IPS DF 6.9 (cell line): ENCODE results near the gene FN1.
A peak's percentile ranks its signal among the peaks of the same experiment; 100 is the strongest.

Experiments used
- DNase-seq: peaks from one replicate; pipeline ENCODE4 v3.0.0-alpha.2; 2013; ENCODE audit warnings: low read depth, low spot score
- H3K27ac ChIP-seq: one replicate; pipeline ENCODE4 v1.5.1; 2013; ENCODE audit warnings: low read length, control low read depth
- H3K27me3 ChIP-seq: 2 replicates; pipeline ENCODE4 v1.6.1; 2013; ENCODE audit warnings: mild to moderate bottlenecking, low read length; ENCODE audit not compliant: control insufficient read depth, insufficient read depth
- H3K36me3 ChIP-seq: 2 replicates; pipeline ENCODE4 v1.6.1; 2013; ENCODE audit warnings: low read length; ENCODE audit not compliant: control insufficient read depth, insufficient read depth
- H3K4me1 ChIP-seq: 2 replicates; pipeline ENCODE4 v1.6.1; 2013; ENCODE audit warnings: low read length; ENCODE audit not compliant: control insufficient read depth, insufficient read depth
- H3K4me3 ChIP-seq: 2 replicates; pipeline ENCODE4 v1.5.1; 2013; ENCODE audit warnings: mild to moderate bottlenecking, low read length
- H3K9me3 ChIP-seq: 2 replicates; pipeline ENCODE4 v1.6.1; 2013; ENCODE audit warnings: low read length, inconsistent platforms; ENCODE audit not compliant: control insufficient read depth, insufficient read depth
- WGBS: extraction: QIAGEN DNeasy Blood & Tissue Kit; methylation state at CpG from one replicate; pipeline ENCODE4 v1.1.7; 2013; ENCODE audit warnings: mixed read lengths, missing lambda C conversion rate; ENCODE audit not compliant: insufficient read length, insufficient coverage; 5-methylcytosine and 5-hydroxymethylcytosine counted together

The FN1 gene

GRCh38 chr2:215441560-215442400 is 5.9 kb upstream of the FN1 start:
- H3K27me3 ChIP-seq: no peaks in the 10 kb centered on the region
- H3K36me3 ChIP-seq: no peaks in the 10 kb centered on the region
- no CpG with 5 or more reads among the region's 6 CpGs for WGBS
- no peaks in the 10 kb centered on the region for H3K9me3 ChIP-seq
- no peaks in the 10 kb centered on the region for H3K4me1 ChIP-seq
- no peak overlapping the region for H3K4me3 ChIP-seq
- no peak overlapping the region for H3K27ac ChIP-seq
- no peak for DNase-seq

DNA sequence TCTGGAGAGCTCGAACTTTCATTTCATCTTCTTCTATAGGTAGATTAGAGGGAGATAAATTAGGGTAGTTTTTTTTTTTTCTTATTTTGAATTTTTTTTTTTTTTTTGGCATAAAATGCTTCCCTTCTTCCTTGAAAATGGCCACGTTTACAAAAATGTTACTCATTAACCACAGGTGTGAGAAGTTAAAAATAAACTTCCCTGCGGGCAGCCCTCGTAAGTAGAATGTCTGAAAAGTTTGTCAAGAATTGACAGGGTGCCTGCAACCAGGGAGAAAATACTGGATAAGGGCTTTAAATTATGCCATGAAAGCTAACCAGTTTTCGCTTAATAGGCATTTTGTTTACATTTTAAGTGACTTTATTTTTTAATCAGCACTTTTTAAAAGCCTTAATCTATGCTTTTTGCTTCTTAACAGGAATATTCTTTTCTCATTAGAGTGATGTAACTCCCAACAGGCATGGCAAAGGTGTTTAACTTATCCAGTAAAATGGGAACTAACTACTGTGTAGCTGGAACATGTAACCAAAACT is 4.2 kb upstream of the FN1 start:
- Histone ChIP-seq H3K36me3 (no peaks in the 10 kb centered on the region), H3K27me3 (no peaks in the 10 kb centered on the region), H3K27ac (no peak overlapping the region), H3K4me1 (no peaks in the 10 kb centered on the region), H3K9me3 (no peaks in the 10 kb centered on the region), H3K4me3 (no peak overlapping the region)
- no peak for DNase-seq
- WGBS: no CpG with 5 or more reads among the region's 5 CpGs

DNA sequence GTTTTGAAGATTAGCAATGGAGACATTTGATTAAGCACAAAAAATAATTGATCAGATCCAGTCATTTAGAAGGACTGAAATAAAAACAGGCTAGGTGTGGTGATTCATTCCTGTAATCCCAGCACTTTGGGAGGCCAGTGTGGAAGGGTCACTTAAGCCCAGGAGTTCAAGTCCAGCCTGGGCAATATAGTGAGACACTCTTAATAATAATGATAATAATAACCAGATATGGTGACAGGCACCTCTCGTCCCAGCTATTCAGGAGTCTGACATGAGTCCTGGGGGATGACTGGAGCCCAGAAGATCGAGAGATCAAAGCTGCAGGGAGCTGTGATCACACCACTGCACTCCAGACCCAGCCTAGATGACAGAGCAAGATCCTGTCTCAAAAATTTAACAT is 3.5 kb upstream of the FN1 start:
- Histone ChIP-seq H3K4me1 (no peaks in the 10 kb centered on the region), H3K27me3 (no peaks in the 10 kb centered on the region), H3K4me3 (no peak overlapping the region), H3K27ac (no peak overlapping the region), H3K36me3 (no peaks in the 10 kb centered on the region), H3K9me3 (no peaks in the 10 kb centered on the region)
- no CpG with 5 or more reads among the region's 2 CpGs for WGBS
- no peak for DNase-seq

DNA sequence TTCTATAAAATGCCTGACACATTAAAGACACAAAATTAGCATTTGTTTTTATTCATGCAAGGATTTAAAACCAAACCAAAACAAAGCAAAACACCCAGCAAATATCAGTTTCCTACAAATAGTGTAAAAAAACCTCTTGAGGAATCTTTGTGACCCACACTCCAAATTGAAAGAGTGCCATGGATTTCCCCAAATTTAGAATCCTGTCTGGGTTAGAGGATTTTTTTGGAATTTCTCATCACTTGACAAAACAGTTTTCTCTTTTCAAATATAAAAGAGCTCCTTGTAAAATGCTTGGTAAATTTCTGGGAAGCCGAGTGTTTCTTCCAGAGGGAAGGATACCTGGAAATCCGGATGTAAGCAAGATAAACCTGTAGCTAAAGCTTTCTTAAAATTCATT is 1.7 kb upstream of the FN1 start:
- Histone ChIP-seq H3K27me3 (no peaks in the 10 kb centered on the region), H3K4me1 (no peaks in the 10 kb centered on the region), H3K4me3 (no peak overlapping the region), H3K36me3 (0 out of 2 replicates have a peak, but pooled peaks cover 2% of the 10 kb centered on the region), H3K9me3 (no peaks in the 10 kb centered on the region), H3K27ac (no peak overlapping the region)
- no peak for DNase-seq
- WGBS: no CpG with 5 or more reads among the region's 2 CpGs

DNA sequence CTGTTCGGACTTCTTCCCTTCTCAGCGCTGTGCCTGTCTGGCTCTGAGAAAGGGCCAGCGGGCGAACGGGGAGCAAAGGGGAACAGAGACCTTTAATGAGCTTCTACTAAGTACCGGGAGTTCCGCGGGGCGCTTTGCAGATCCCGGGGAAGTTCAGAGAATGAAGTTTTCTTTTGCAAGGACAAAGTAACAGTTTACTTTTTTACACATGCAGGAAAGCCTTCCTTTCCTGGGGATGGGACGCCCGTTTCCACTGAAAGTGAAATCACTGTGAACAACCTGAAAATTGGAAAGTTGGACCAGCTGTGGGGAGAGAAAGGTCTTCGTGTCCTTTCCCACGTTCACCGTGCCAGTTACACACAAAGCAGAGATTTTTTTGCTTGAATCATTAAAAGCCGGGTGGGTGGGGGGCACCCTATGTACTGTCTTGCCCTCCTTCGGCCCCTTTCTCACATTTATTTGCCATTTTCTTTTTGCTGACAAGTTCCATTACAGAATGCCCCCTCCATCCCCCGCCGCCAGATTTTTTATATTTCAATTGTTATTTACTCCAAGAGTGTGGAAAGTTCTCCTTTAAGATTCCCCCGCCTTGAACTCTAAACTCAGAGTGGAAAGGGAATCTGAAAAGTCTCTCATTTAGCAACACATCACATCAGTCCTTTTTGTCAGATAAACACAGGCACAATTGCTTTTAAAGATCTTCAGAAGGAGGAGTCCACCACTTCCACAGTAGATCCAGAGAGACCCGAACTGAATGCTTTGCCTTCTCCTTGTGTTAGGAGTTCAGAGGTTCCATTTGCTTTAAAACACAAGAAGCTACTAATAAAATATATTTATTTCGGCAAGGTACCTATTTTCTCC is 1.1 kb upstream of the FN1 start:
- Histone ChIP-seq H3K36me3 (0 out of 2 replicates have a peak, but pooled peaks cover 2% of the 10 kb centered on the region), H3K27ac (no peak overlapping the region), H3K4me1 (no peaks in the 10 kb centered on the region), H3K9me3 (no peaks in the 10 kb centered on the region), H3K4me3 (peak overlapping the region; percentile 70; the same call in 1 of the 2 replicates), H3K27me3 (no peaks in the 10 kb centered on the region)
- DNase-seq: no peak
- WGBS: no CpG with 5 or more reads among the region's 22 CpGs

GRCh38 chr2:215435280-215435869 is 493 bp downstream of the FN1 start:
- WGBS: no CpG with 5 or more reads among the region's 31 CpGs
- no peak overlapping the region for H3K27ac ChIP-seq
- DNase-seq: no peak
- H3K36me3 ChIP-seq: peaks cover 4% of the 10 kb centered on the region; the same call in 1 of the 2 replicates
- H3K4me1 ChIP-seq: no peaks in the 10 kb centered on the region
- H3K4me3 ChIP-seq: peak overlapping the region; percentile 42; the same call in 1 of the 2 replicates
- no peaks in the 10 kb centered on the region for H3K27me3 ChIP-seq
- no peaks in the 10 kb centered on the region for H3K9me3 ChIP-seq

DNA sequence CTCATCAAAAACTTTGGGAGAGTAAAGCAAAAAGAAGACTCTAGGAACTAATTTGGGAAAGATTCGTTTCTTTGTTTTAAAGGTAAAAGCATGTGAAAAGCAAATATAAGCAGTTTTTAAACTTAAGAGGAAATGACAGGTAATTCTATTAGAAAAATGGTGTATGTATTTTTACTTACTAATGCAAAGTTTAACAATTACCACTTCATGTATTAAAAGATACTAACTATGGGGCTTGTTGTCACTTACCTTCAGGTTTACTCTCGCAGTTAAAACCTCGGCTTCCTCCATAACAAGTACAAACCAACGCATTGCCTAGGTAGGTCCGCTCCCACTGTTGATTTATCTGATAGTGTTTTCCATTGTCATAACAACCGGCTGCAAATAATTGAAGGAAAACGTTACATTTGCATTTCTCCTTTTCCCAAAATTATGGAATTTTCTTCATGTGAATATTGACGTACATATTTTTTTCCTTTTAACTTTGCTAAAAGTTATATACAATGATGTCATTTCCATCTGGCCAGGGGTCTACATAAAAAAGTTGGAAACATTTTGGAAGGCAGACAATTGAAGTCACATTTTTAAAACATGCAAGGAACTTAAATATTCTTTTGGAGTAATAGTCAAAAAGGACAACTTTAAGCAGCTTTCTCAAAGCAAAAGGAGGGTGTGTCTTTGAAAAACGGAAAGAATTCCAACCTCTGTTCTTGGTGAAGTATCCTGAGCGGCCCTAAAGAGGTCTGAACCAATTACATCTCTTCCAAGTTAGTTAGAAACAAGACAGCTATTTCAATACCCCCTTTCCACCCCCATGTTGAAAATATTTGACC is 1.2 kb downstream of the FN1 start:
- WGBS: no CpG with 5 or more reads among the region's 10 CpGs
- peaks cover 4% of the 10 kb centered on the region; the same call in 1 of the 2 replicates for H3K36me3 ChIP-seq
- no peaks in the 10 kb centered on the region for H3K9me3 ChIP-seq
- H3K27me3 ChIP-seq: no peaks in the 10 kb centered on the region
- no peak overlapping the region for H3K27ac ChIP-seq
- no peaks in the 10 kb centered on the region for H3K4me1 ChIP-seq
- peak overlapping the region; percentile 42; the same call in 1 of the 2 replicates for H3K4me3 ChIP-seq
- DNase-seq: no peak

- DNase-seq: no peak
- peaks cover 7% of the 10 kb centered on the region; the same call in 1 of the 2 replicates for H3K36me3 ChIP-seq
- H3K27ac ChIP-seq: no peak overlapping the region
- H3K4me3 ChIP-seq: no peak overlapping the region
- no peaks in the 10 kb centered on the region for H3K4me1 ChIP-seq
- H3K27me3 ChIP-seq: no peaks in the 10 kb centered on the region
- no peaks in the 10 kb centered on the region for H3K9me3 ChIP-seq
- no CpG with 5 or more reads among the region's 8 CpGs for WGBS
Measured at GRCh38 chr2:215432759-215433594, 2.9 kb downstream of the FN1 start.
